Activated CD8-positive, alpha-beta T cell treated with anti-CD3 and anti-CD28 coated beads for 36 hours (primary cell): ENCODE data around the gene RBFOX2. TPM values are rescaled to one million over a fixed set of nuclear protein-coding genes. Genes with fewer than 3 reads are reported as not detected.
"Not testable (repeated sequence)": the region's sequence is repeated elsewhere in the genome, so short reads cannot be mapped to it uniquely, and the experiment has no call there.

Experiments used
- ATAC-seq: fragments of 200-7000 bp; cut with Tn5 transposase; one replicate; pipeline ENCODE4 v1.10.0; 2021; ENCODE audit warnings: mild to moderate bottlenecking, moderate library complexity
- CTCF ChIA-PET: fragments of 350-600 bp; sonication (Branson Sonifier 250); formaldehyde crosslinking; loops from one replicate; lab custom pipeline; 2021; ENCODE audit warnings: antibody characterized with exemption; lab: Charles Lee
- POLR2A ChIA-PET: fragments of 350-600 bp; sonication (Branson Sonifier 250); formaldehyde crosslinking; loops from one replicate; lab custom pipeline; 2021; ENCODE audit warnings: antibody characterized with exemption; lab: Charles Lee
- DNase-seq: peaks from one replicate; pipeline ENCODE4 v3.0.0-alpha.2; 2020
- H3K27ac Mint-ChIP-seq: one replicate; pipeline ENCODE4 v1.8.0; 2021; ENCODE audit warnings: mild to moderate bottlenecking, mixed read lengths
- H3K27me3 Mint-ChIP-seq: one replicate; pipeline ENCODE4 v1.8.0; 2021; ENCODE audit warnings: mixed read lengths
- H3K36me3 Mint-ChIP-seq: one replicate; pipeline ENCODE4 v1.8.0; 2021; ENCODE audit warnings: low read depth, mixed read lengths
- H3K4me1 Mint-ChIP-seq: one replicate; pipeline ENCODE4 v1.8.0; 2021; ENCODE audit warnings: low read depth, mixed read lengths
- H3K4me3 Mint-ChIP-seq: one replicate; pipeline ENCODE4 v1.8.0; 2021; ENCODE audit warnings: mild to moderate bottlenecking, moderate library complexity, mixed read lengths
- H3K9me3 Mint-ChIP-seq: one replicate; pipeline ENCODE4 v1.8.0; 2021; ENCODE audit warnings: mixed read lengths
- intact Hi-C: fragments of 100-400 bp; cut with micrococcal nuclease; formaldehyde crosslinking; loops from one replicate; pipeline ENCODE4 v1.10.0; 2022
- total RNA-seq, 2 experiments: library from RNA; stranded (reverse); gene quantifications; one replicate each; pipeline ENCODE4 v1.2.3, GENCODE V29; 2021
- TF ChIP-seq, protein P1 (sequence below): fragments of 200-600 bp; IDR thresholded peaks from one replicate; pipeline ENCODE4 v1.8.0; 2022; ENCODE audit warnings: antibody characterized with exemption, mild to moderate bottlenecking

RBFOX2 gene
- total RNA-seq, 2 experiments from 2014 or later, result 3.1 to 3.3 TPM

GRCh38 chr22:35998748-35999147 is 29.9 kb downstream of the RBFOX2 start:
- no peak for ATAC-seq
- Mint-ChIP-seq H3K9me3 (no peaks in the 10 kb centered on the region), H3K36me3 (no peaks in the 10 kb centered on the region), H3K27me3 (no peaks in the 10 kb centered on the region), H3K4me1 (no peaks in the 10 kb centered on the region), H3K27ac (no peak overlapping the region), H3K4me3 (no peak overlapping the region)
- intact Hi-C loops, result no loop called here
- POLR2A ChIA-PET, result no interaction called here
- no peak for DNase-seq
- TF ChIP-seq, protein P1, sequence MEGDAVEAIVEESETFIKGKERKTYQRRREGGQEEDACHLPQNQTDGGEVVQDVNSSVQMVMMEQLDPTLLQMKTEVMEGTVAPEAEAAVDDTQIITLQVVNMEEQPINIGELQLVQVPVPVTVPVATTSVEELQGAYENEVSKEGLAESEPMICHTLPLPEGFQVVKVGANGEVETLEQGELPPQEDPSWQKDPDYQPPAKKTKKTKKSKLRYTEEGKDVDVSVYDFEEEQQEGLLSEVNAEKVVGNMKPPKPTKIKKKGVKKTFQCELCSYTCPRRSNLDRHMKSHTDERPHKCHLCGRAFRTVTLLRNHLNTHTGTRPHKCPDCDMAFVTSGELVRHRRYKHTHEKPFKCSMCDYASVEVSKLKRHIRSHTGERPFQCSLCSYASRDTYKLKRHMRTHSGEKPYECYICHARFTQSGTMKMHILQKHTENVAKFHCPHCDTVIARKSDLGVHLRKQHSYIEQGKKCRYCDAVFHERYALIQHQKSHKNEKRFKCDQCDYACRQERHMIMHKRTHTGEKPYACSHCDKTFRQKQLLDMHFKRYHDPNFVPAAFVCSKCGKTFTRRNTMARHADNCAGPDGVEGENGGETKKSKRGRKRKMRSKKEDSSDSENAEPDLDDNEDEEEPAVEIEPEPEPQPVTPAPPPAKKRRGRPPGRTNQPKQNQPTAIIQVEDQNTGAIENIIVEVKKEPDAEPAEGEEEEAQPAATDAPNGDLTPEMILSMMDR, result no peak
- CTCF ChIA-PET, result interaction anchor here (1.3 kb wide), 1 partner anchor 126 kb away, joined by 5 read pairs; no protein-coding TSS in a partner anchor

DNA sequence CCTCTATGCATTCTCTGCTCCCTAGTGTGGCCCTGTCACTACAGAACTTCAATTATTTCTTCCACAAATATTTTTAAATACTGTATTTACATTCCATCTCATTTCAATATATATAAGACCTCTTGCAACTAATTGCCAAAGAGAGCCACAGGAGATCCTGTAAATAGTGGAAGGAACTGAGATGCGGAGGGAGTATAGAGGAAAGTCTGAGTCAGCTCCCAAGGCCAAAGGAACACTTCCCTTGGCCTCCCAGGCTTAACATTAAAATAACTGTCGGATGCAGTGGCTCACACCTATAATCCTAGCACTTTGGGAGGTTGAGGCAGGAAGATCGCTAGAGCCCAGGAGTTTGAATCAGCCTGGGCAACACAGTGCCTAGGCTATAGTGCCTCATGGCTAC is 31.2 kb downstream of the RBFOX2 start:
- ChIA-PET CTCF (no interaction called here), POLR2A (no interaction called here)
- peaks cover 3% of the 10 kb centered on the region for H3K27me3 Mint-ChIP-seq
- H3K4me3 Mint-ChIP-seq, result no peak overlapping the region
- intact Hi-C loops, result no loop called here
- no peaks in the 10 kb centered on the region for H3K9me3 Mint-ChIP-seq
- ATAC-seq (no peak), DNase-seq (no peak)
- TF ChIP-seq, protein P1, result no peak
- no peak overlapping the region for H3K27ac Mint-ChIP-seq
- H3K4me1 Mint-ChIP-seq, result no peaks in the 10 kb centered on the region
- H3K36me3 Mint-ChIP-seq, result no peaks in the 10 kb centered on the region

- no peak for ATAC-seq
- H3K27ac Mint-ChIP-seq, result no peak overlapping the region
- CTCF ChIA-PET, result interaction anchor here (1.0 kb wide), 1 partner anchor 69 kb away, joined by 3 read pairs; no protein-coding TSS in a partner anchor
- intact Hi-C loops, result no loop called here
- TF ChIP-seq, protein P1, result no peak
- H3K4me3 Mint-ChIP-seq, result no peak overlapping the region
- no peak for DNase-seq
- peaks cover 3% of the 10 kb centered on the region for H3K27me3 Mint-ChIP-seq
- POLR2A ChIA-PET, result interaction anchor here (0.6 kb wide), 1 partner anchor 624 kb away, joined by 3 read pairs; no protein-coding TSS in a partner anchor
- no peaks in the 10 kb centered on the region for H3K4me1 Mint-ChIP-seq
- no peaks in the 10 kb centered on the region for H3K36me3 Mint-ChIP-seq
- H3K9me3 Mint-ChIP-seq, result no peaks in the 10 kb centered on the region
Measured at GRCh38 chr22:35996596-35996995, 32.0 kb downstream of the RBFOX2 start.

- no peak for ATAC-seq
- Mint-ChIP-seq H3K36me3 (no peaks in the 10 kb centered on the region), H3K27me3 (peaks cover 3% of the 10 kb centered on the region), H3K27ac (no peak overlapping the region), H3K4me3 (no peak overlapping the region), H3K9me3 (no peaks in the 10 kb centered on the region), H3K4me1 (no peaks in the 10 kb centered on the region)
- ChIA-PET CTCF (interaction anchor here (1.0 kb wide), 1 partner anchor 70 kb away, joined by 3 read pairs; no protein-coding TSS in a partner anchor), POLR2A (no interaction called here)
- intact Hi-C loops, result no loop called here
- no peak for DNase-seq
- TF ChIP-seq, protein P1, result no peak
Measured at GRCh38 chr22:35995772-35996171, 32.9 kb downstream of the RBFOX2 start.

- ChIA-PET POLR2A (no interaction called here), CTCF (no interaction called here)
- Mint-ChIP-seq H3K27ac (no peak overlapping the region), H3K9me3 (no peaks in the 10 kb centered on the region), H3K4me3 (no peak overlapping the region), H3K27me3 (peaks cover 3% of the 10 kb centered on the region), H3K4me1 (no peaks in the 10 kb centered on the region), H3K36me3 (no peaks in the 10 kb centered on the region)
- TF ChIP-seq, protein P1, result no peak
- ATAC-seq (no peak), DNase-seq (no peak)
- intact Hi-C loops, result no loop called here
Measured at GRCh38 chr22:35995348-35995747, 33.3 kb downstream of the RBFOX2 start.

- H3K4me1 Mint-ChIP-seq, H3K4me3 Mint-ChIP-seq, H3K36me3 Mint-ChIP-seq, H3K27me3 Mint-ChIP-seq, intact Hi-C loops, H3K9me3 Mint-ChIP-seq, H3K27ac Mint-ChIP-seq, ATAC-seq, POLR2A ChIA-PET, DNase-seq: not testable (repeated sequence)
- CTCF ChIA-PET, result interaction anchor here (0.9 to 1.7 kb wide), 2 partner anchors 22 to 72 kb away, joined by 3 to 5 read pairs; no protein-coding TSS in a partner anchor
Measured at GRCh38 chr22:35993727-35994126, 34.9 kb downstream of the RBFOX2 start.
